Measurements from ENCODE around the gene PAX2. TPM values are rescaled to one million over a fixed set of nuclear protein-coding genes. Genes with fewer than 3 reads are reported as not detected.
A peak's percentile ranks its signal among the peaks of the same experiment; 100 is the strongest.

The PAX2 gene
- total RNA-seq, 2 donors from 2014 or later: not detected

GRCh38 chr10:100863433-100863832 lies 118.1 kb downstream of the PAX2 start:
- ATAC-seq: no peak

GRCh38 chr10:100864036-100864885 lies 118.9 kb downstream of the PAX2 start:
- ATAC-seq: no peak
- DNase-seq: no peak
- intact Hi-C loops (cut with DNase I, micrococcal nuclease): no loop called here

More at GRCh38 chr10:100863433-100863832, 118.1 kb downstream of the PAX2 start:
- intact Hi-C loops (cut with DNase I, micrococcal nuclease): no loop called here
- no peak for DNase-seq

GRCh38 chr10:100864978-100865377 lies 119.6 kb downstream of the PAX2 start:
- peak in 1 of 2 donors; percentile 28 for DNase-seq
- intact Hi-C loops (cut with DNase I, micrococcal nuclease): no loop called here
- ATAC-seq: peak; percentile 67

GRCh38 chr10:100866010-100866409 lies 120.6 kb downstream of the PAX2 start:
- ATAC-seq (no peak), DNase-seq (no peak)
- intact Hi-C loops (cut with DNase I, micrococcal nuclease): no loop called here

- intact Hi-C loops (cut with DNase I, micrococcal nuclease): no loop called here
- ATAC-seq (no peak), DNase-seq (no peak)
Measured at GRCh38 chr10:100866575-100867098, 121.3 kb downstream of the PAX2 start.

- DNase-seq (no peak), ATAC-seq (no peak)
- intact Hi-C loops (cut with DNase I, micrococcal nuclease): no loop called here
Measured at GRCh38 chr10:100867261-100867963, 122.0 kb downstream of the PAX2 start.

- DNase-seq: no peak
- ATAC-seq: no peak
- intact Hi-C loops (cut with DNase I, micrococcal nuclease): no loop called here
Measured at GRCh38 chr10:100868382-100868781, 123.0 kb downstream of the PAX2 start.

GRCh38 chr10:100869399-100869798 lies 124.0 kb downstream of the PAX2 start:
- no peak for DNase-seq

GRCh38 chr10:100872034-100872791 lies 126.8 kb downstream of the PAX2 start:
- ATAC-seq: peak; percentile 48
- intact Hi-C loops (cut with DNase I, micrococcal nuclease): no loop called here
- DNase-seq: peak in 1 of 2 donors; percentile 47

More at GRCh38 chr10:100869399-100869798, 124.0 kb downstream of the PAX2 start:
- no peak for ATAC-seq
- intact Hi-C loops (cut with DNase I, micrococcal nuclease): no loop called here

GRCh38 chr10:100873146-100873826 lies 127.9 kb downstream of the PAX2 start:
- intact Hi-C loops (cut with DNase I, micrococcal nuclease): no loop called here
- DNase-seq (no peak), ATAC-seq (no peak)

- intact Hi-C loops (cut with DNase I, micrococcal nuclease): no loop called here
- DNase-seq: no peak
- ATAC-seq: no peak
Measured at GRCh38 chr10:100873827-100874326, 128.5 kb downstream of the PAX2 start.

- no peak for DNase-seq
- intact Hi-C loops (cut with DNase I, micrococcal nuclease): no loop called here
- no peak for ATAC-seq
Measured at GRCh38 chr10:100874702-100875483, 129.5 kb downstream of the PAX2 start.

GRCh38 chr10:100875484-100876166 lies 130.2 kb downstream of the PAX2 start:
- ATAC-seq (peak; percentile 38), DNase-seq (no peak)
- intact Hi-C loops (cut with DNase I, micrococcal nuclease): no loop called here

- ATAC-seq (peak; percentile 30), DNase-seq (no peak)
- intact Hi-C loops (cut with DNase I, micrococcal nuclease): no loop called here
Measured at GRCh38 chr10:100876585-100877460, 131.4 kb downstream of the PAX2 start.

- no peak for DNase-seq
- intact Hi-C loops (cut with DNase I, micrococcal nuclease): no loop called here
- no peak for ATAC-seq
Measured at GRCh38 chr10:100877461-100877850, 132.1 kb downstream of the PAX2 start.

- peak; percentile 95 for ATAC-seq
- intact Hi-C loops (cut with DNase I, micrococcal nuclease): no loop called here
- peak in 1 of 2 donors; percentile 56 for DNase-seq
Measured at GRCh38 chr10:100878291-100878910, 133.0 kb downstream of the PAX2 start.

Data from left colon (tissue), 2 donors.